ENCODE results near the gene PSTK.

DNA sequence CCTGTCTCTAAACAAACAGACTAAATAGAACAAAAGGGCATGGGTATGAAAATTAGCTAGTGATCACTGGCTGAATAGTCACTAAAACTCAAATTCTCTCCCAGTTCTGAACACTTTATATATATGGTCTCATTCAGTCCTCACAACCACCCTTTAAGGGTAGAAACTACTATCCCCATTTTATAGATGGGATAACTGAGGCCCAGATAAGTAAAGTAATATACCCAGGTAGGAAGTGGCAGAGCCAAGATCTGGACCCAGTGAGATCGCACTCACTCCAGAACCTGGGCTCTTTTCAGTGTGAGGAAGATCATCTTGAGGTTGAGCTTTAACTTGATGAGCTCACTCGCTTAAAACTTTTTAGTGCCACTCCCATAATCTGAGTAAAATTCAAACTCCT is 4.5 kb downstream of the PSTK start:
- TF ChIP-seq HOXA7 (CRISPR knock-in tag; IDR thresholded peaks at IDR 0.05) (no peak), POLR2A (IDR thresholded peaks at IDR 0.05; ENCODE audit: low read length) (no peak), SMC3 (IDR thresholded peaks at IDR 0.05) (no peak)
- TF ChIP-seq, protein P1, sequence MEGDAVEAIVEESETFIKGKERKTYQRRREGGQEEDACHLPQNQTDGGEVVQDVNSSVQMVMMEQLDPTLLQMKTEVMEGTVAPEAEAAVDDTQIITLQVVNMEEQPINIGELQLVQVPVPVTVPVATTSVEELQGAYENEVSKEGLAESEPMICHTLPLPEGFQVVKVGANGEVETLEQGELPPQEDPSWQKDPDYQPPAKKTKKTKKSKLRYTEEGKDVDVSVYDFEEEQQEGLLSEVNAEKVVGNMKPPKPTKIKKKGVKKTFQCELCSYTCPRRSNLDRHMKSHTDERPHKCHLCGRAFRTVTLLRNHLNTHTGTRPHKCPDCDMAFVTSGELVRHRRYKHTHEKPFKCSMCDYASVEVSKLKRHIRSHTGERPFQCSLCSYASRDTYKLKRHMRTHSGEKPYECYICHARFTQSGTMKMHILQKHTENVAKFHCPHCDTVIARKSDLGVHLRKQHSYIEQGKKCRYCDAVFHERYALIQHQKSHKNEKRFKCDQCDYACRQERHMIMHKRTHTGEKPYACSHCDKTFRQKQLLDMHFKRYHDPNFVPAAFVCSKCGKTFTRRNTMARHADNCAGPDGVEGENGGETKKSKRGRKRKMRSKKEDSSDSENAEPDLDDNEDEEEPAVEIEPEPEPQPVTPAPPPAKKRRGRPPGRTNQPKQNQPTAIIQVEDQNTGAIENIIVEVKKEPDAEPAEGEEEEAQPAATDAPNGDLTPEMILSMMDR (IDR thresholded peaks at IDR 0.05), result no peak

All from A549 (cell line).